K562 (cell line): Measurements from ENCODE around the gene HSPE1.

Experiments
- BRD9 ChIP-seq: fragments of 450-650 bp; IDR thresholded peaks from 2 replicates; pipeline ENCODE4 v1.6.1; 2018; ENCODE audit warnings: low read depth; ENCODE audit not compliant: partially characterized antibody
- EZH2 ChIP-seq: IDR thresholded peaks from 2 replicates; pipeline ENCODE4 v1.6.1; 2012; ENCODE audit warnings: low read depth, mild to moderate bottlenecking, inconsistent platforms, low read length, borderline replicate concordance
- MYC ChIP-seq, 2 experiments: fragments of 250-450 bp in 1 of 2; sonication (Bioruptor Pico) in 1 of 2; IDR thresholded peaks; 2 replicates each; pipeline versions ENCODE4 v1.5.1 to v1.6.1; 2012 to 2021; ENCODE audit warnings: low read depth in 2 of 2, borderline replicate concordance in 1 of 2, improper control_type of control experiment in 1 of 2, low read length in 1 of 2, mild to moderate bottlenecking in 1 of 2, moderate library complexity in 1 of 2

DNA sequence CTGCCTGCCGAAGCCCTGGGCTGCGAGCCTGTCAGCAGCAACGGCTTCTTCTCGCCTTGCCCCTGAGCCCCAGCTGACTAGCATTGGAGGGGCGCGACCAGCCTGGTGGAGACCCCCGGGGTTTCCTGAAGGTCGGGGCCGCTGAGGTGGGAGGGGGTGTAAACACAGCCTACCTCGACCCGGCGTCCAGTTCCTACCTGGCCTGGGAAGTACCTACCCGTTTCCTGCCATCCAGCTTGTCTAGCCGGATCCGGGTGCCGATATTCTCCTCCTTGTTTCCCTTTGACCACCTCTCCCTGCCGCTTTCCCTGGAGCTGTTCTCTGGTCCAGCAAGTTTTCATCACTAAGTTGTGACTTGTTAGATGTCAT, 16.2 kb downstream of the HSPE1 start:
- no peak for TF ChIP-seq MYC (IDR thresholded peaks at IDR 0.05; ENCODE audit: low read depth, low read length)
- no peak for TF ChIP-seq MYC (CRISPR knock-in tag; IDR thresholded peaks at IDR 0.05; ENCODE audit: borderline replicate concordance, low read depth)
- no peak for TF ChIP-seq BRD9
- TF ChIP-seq EZH2: no peak
